ENCODE data around the gene ARL6IP5.

Gene ARL6IP5

DNA sequence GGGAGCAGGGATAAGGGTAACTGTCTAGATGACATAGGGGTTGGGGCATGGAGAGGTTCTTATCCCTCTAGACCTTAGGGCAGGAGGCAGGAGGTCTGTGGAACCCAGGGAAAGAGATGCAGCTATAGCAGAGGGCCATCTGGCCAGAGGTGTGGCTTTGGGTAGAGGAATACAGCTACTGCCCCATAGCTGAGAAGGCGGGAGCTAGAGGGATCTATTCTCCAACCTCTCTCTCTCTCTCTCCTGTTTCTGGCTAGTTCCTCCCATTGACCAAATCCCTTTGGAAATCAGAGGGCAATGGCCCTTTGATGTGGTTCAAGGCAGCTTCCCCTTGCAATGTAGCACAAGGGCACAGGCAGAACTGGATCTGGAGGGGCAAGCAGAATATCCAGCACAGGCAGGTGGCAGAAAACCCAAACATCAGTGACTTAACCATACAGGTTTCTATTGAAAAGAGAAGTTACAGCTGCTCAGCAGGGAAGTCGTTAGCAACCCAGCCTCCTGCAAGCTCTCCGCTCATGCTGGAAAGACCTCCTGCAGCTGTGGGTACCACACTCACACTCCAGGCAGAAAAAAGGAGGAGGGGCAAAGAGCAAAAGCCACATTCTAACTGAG lies 60.0 kb downstream of the ARL6IP5 start:
- Mint-ChIP-seq H3K27ac (no peak overlapping the region), H3K4me1 (no peaks in the 10 kb centered on the region), H3K9me3 (no peaks in the 10 kb centered on the region), H3K4me3 (no peak overlapping the region), H3K36me3 (no peaks in the 10 kb centered on the region)
- DNase-seq (ENCODE audit: low spot score in 2 of 2) (no peak), ATAC-seq (no peak)

DNA sequence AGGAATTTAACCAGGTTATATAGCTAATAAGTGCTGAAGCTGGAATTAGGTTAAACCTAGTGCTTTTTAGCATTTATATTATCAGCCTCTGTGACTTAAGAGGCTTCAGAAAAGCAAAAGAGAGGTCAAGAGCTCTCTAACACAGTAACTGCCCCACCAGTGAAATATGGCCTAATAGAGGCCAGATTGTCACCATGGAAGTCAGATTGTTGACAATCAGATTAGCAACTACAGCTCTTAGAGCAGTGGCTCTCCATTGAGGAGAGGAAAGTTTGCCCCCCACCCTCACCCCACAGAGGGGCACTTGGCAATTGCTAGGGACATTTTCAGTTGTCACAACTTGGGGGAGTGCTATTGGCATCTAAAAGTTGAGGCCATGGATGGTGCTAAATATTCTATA lies 61.0 kb downstream of the ARL6IP5 start:
- H3K4me3 Mint-ChIP-seq = no peak overlapping the region
- no peak overlapping the region for H3K27ac Mint-ChIP-seq
- ATAC-seq = no peak
- H3K36me3 Mint-ChIP-seq = no peaks in the 10 kb centered on the region
- no peak for DNase-seq (ENCODE audit: low spot score in 2 of 2)
- H3K9me3 Mint-ChIP-seq = no peaks in the 10 kb centered on the region
- no peaks in the 10 kb centered on the region for H3K4me1 Mint-ChIP-seq

DNA sequence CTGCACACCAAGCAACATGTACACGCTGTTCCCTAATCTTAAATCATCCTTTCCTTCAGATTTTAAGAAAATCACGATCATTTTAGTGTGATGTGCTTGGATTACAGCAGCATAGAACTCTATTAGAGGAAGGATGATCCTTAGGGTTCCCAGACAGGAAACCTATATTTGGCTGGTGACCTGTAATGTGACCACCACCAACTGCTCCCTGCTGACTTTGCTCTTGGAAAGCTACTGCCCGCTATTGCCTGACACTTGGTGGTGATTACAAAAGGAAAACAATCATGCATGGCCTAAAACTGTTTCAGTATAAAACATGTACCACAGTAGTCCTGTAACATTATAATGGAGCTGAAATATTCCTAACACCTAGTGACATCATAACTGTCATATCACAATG lies 64.8 kb downstream of the ARL6IP5 start:
- Mint-ChIP-seq H3K4me1 (no peaks in the 10 kb centered on the region), H3K36me3 (no peaks in the 10 kb centered on the region), H3K9me3 (no peaks in the 10 kb centered on the region), H3K27ac (no peak overlapping the region), H3K4me3 (no peak overlapping the region)
- no peak for DNase-seq (ENCODE audit: low spot score in 2 of 2)
- no peak for ATAC-seq
